HG03520 (cell line): ENCODE data around the gene PLPP7.
"Not testable (repeated sequence)": the region's sequence is repeated elsewhere in the genome, so short reads cannot be mapped to it uniquely, and the experiment has no call there.

Source experiments
- ATAC-seq: cut with Tn5 transposase; IDR thresholded peaks from one replicate; pipeline ENCODE4 v1.9.1; 2021; ENCODE audit warnings: mild to moderate bottlenecking, moderate library complexity; ENCODE audit not compliant: unreplicated experiment

The PLPP7 gene

GRCh38 chr9:131266266-131267229 is 23.0 kb upstream of the PLPP7 start:
- no peak for ATAC-seq

- no peak for ATAC-seq
Measured at GRCh38 chr9:131270171-131271015, 19.1 kb upstream of the PLPP7 start.

GRCh38 chr9:131271016-131271273 is 18.6 kb upstream of the PLPP7 start:
- not testable (repeated sequence) for ATAC-seq

- ATAC-seq, result no peak
Measured at GRCh38 chr9:131271506-131271931, 18.0 kb upstream of the PLPP7 start.

- no peak for ATAC-seq
Measured at GRCh38 chr9:131272212-131272611, 17.3 kb upstream of the PLPP7 start.

- ATAC-seq, result no peak
Measured at GRCh38 chr9:131273146-131273855, 16.2 kb upstream of the PLPP7 start.

- no peak for ATAC-seq
Measured at GRCh38 chr9:131273856-131274673, 15.5 kb upstream of the PLPP7 start.

GRCh38 chr9:131274674-131275331 is 14.7 kb upstream of the PLPP7 start:
- no peak for ATAC-seq

GRCh38 chr9:131275332-131276093 is 14.0 kb upstream of the PLPP7 start:
- ATAC-seq, result no peak

- ATAC-seq, result no peak
Measured at GRCh38 chr9:131276094-131276888, 13.2 kb upstream of the PLPP7 start, which contains the start of gene FAM78A. Gene FAM78A, minus strand, starts transcription at chr9:131276510. Its CDS starts 331 bp downstream, at chr9:131276179.

GRCh38 chr9:131276891-131277286 is 12.6 kb upstream of the PLPP7 start:
- ATAC-seq, result no peak

- ATAC-seq, result no peak
Measured at GRCh38 chr9:131277287-131277909, 12.1 kb upstream of the PLPP7 start.

GRCh38 chr9:131277910-131278701 is 11.4 kb upstream of the PLPP7 start:
- no peak for ATAC-seq

- ATAC-seq, result no peak
Measured at GRCh38 chr9:131278702-131279111, 10.8 kb upstream of the PLPP7 start.

- ATAC-seq, result no peak
Measured at GRCh38 chr9:131279196-131279862, 10.2 kb upstream of the PLPP7 start.

- ATAC-seq, result no peak
Measured at GRCh38 chr9:131279863-131280570, 9.5 kb upstream of the PLPP7 start.
